ENCODE measurements around the gene PRPF4.
"Not testable (repeated sequence)": the region's sequence is repeated elsewhere in the genome, so short reads cannot be mapped to it uniquely, and the experiment has no call there.

Gene PRPF4

GRCh38 chr9:113246928-113247327 is 28.5 kb upstream of the PRPF4 start:
- H3K4me3 ChIP-seq: no peak overlapping the region
- H3K27ac ChIP-seq: no peak overlapping the region
- H3K27me3 ChIP-seq: no peaks in the 10 kb centered on the region
- H3K4me1 ChIP-seq: no peaks in the 10 kb centered on the region
- TF ChIP-seq CTCF (IDR thresholded peaks at IDR 0.05): no peak
- peaks cover 0 to 3% (median 0%) of the 10 kb centered on the region in 3 donors for H3K36me3 ChIP-seq
- DNase-seq: no peak
- intact Hi-C loops (cut with DNase I; ENCODE audit: low total_unique reads): no loop called here
- H3K9me3 ChIP-seq: no peaks in the 10 kb centered on the region

GRCh38 chr9:113247640-113248039 is 27.8 kb upstream of the PRPF4 start:
- TF ChIP-seq CTCF (IDR thresholded peaks at IDR 0.05): no peak
- Histone ChIP-seq H3K4me3 (no peak overlapping the region), H3K27me3 (no peaks in the 10 kb centered on the region), H3K27ac (no peak overlapping the region), H3K36me3 (peaks cover 0 to 3% (median 0%) of the 10 kb centered on the region in 3 donors), H3K9me3 (no peaks in the 10 kb centered on the region), H3K4me1 (no peaks in the 10 kb centered on the region)
- no peak for DNase-seq
- intact Hi-C loops (cut with DNase I; ENCODE audit: low total_unique reads): no loop called here

GRCh38 chr9:113249661-113250060 is 25.8 kb upstream of the PRPF4 start:
- H3K36me3 ChIP-seq; H3K4me3 ChIP-seq; H3K9me3 ChIP-seq; intact Hi-C loops (cut with DNase I; ENCODE audit: low total_unique reads); H3K27ac ChIP-seq; H3K4me1 ChIP-seq; H3K27me3 ChIP-seq; DNase-seq: not testable (repeated sequence)

- TF ChIP-seq CTCF (IDR thresholded peaks at IDR 0.05): no peak
- H3K36me3 ChIP-seq: peaks cover 0 to 3% (median 0%) of the 10 kb centered on the region in 3 donors
- intact Hi-C loops (cut with DNase I; ENCODE audit: low total_unique reads): no loop called here
- no peak for DNase-seq
- no peaks in the 10 kb centered on the region for H3K27me3 ChIP-seq
- H3K4me1 ChIP-seq: no peaks in the 10 kb centered on the region
- H3K4me3 ChIP-seq: no peak overlapping the region
- no peaks in the 10 kb centered on the region for H3K9me3 ChIP-seq
- H3K27ac ChIP-seq: no peak overlapping the region
Observed at GRCh38 chr9:113250807-113251206, 24.7 kb upstream of the PRPF4 start.

GRCh38 chr9:113254991-113255390 is 20.5 kb upstream of the PRPF4 start:
- intact Hi-C loops (cut with DNase I; ENCODE audit: low total_unique reads): no loop called here

GRCh38 chr9:113255438-113255837 is 20.0 kb upstream of the PRPF4 start:
- no peaks in the 10 kb centered on the region for H3K4me1 ChIP-seq
- intact Hi-C loops (cut with DNase I; ENCODE audit: low total_unique reads): no loop called here
- H3K27me3 ChIP-seq: no peaks in the 10 kb centered on the region
- H3K36me3 ChIP-seq: peaks cover 7 to 34% (median 28%) of the 10 kb centered on the region in 3 donors
- H3K9me3 ChIP-seq: no peaks in the 10 kb centered on the region
- no peak overlapping the region for H3K27ac ChIP-seq
- no peak overlapping the region for H3K4me3 ChIP-seq
- DNase-seq: no peak
- no peak for TF ChIP-seq CTCF (IDR thresholded peaks at IDR 0.05)

More at GRCh38 chr9:113254991-113255390, 20.5 kb upstream of the PRPF4 start:
- Histone ChIP-seq H3K36me3 (peaks cover 7 to 31% (median 23%) of the 10 kb centered on the region in 3 donors), H3K4me1 (no peaks in the 10 kb centered on the region), H3K4me3 (no peak overlapping the region), H3K27me3 (no peaks in the 10 kb centered on the region), H3K27ac (no peak overlapping the region), H3K9me3 (no peaks in the 10 kb centered on the region)
- DNase-seq: no peak
- TF ChIP-seq CTCF (IDR thresholded peaks at IDR 0.05): no peak
